ENCODE data around the gene PLB1.

Gene PLB1

DNA sequence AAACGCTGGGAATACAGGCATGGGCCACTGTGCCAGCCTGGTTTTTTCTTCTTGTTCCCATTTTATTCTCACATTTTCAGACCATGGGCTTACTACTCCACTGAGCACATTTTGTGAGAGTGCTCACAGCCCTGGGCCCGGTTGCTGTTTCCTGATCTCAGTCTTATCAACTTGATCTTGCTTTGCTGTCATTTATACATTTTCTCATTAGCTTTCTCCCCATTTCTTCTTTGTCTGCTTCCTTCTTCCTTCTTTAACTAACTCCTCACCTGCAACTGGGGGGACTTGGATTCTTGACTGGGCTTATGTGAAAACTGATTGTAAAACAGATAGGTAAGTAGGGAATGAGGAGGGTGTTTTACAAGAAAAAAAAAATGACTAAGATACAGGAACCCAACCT lies 117.3 kb downstream of the PLB1 start:
- H3K4me3 ChIP-seq, result no peak overlapping the region
- no peaks in the 10 kb centered on the region for H3K27me3 ChIP-seq
- TF ChIP-seq Cebpa-rat (IDR thresholded peaks at IDR 0.05), result no peak
- no peak overlapping the region for H3K4me2 ChIP-seq
- H3K4me1 ChIP-seq, result no peaks in the 10 kb centered on the region
- no peaks in the 10 kb centered on the region for H3K36me3 ChIP-seq
- no peak overlapping the region for H3K9ac ChIP-seq
- H3K27ac ChIP-seq, result no peak overlapping the region
- no peaks in the 10 kb centered on the region for H4K20me1 ChIP-seq
- H3K9me3 ChIP-seq, result no peaks in the 10 kb centered on the region

DNA sequence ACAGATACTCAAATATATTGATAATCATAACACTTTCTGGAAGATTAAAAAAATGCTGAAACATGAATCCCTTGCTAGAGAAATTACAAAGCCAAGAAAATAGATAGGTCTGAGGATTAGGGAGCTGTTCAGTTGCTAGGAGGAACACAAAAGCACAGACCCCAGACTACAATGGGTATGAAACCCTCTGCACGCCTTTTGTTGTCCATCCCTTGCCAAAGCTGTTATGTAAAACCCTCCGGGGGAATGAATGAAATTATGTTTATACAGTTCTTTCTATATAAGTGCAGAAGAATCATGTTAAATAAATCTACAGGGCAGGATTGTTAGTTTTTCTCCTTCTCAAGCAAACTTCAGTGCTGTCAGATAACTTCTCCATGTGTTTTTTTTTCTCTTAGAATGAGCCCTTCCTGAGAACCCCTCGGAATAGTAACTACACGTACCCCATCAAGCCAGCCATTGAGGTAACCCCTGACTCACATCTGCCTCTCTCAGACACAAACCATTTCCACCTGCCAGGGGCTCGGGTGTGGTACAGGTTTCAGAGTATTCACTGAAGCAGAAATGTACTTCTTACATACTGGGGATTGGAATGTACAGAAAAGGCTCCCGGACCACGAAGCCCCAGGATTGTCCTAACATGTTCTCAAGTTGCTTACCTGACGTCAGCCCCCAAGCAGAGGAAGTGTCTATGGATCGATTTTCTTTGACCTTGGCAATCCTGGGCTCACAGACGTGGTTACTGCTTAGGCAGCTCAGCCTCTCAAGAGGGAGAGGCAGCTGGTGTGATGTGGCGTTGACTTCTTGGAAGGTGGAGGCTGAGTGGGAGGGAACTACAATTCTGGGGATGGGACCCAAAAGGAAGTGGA lies 118.0 kb downstream of the PLB1 start:
- no peak overlapping the region for H3K27ac ChIP-seq
- TF ChIP-seq Cebpa-rat (IDR thresholded peaks at IDR 0.05), result no peak
- H3K4me2 ChIP-seq, result no peak overlapping the region
- H3K9me3 ChIP-seq, result no peaks in the 10 kb centered on the region
- H3K4me1 ChIP-seq, result 0 out of 2 replicates have a peak, but pooled peaks cover 5% of the 10 kb centered on the region
- H3K27me3 ChIP-seq, result no peaks in the 10 kb centered on the region
- H4K20me1 ChIP-seq, result no peaks in the 10 kb centered on the region
- no peak overlapping the region for H3K4me3 ChIP-seq
- no peak overlapping the region for H3K9ac ChIP-seq
- H3K36me3 ChIP-seq, result no peaks in the 10 kb centered on the region

DNA sequence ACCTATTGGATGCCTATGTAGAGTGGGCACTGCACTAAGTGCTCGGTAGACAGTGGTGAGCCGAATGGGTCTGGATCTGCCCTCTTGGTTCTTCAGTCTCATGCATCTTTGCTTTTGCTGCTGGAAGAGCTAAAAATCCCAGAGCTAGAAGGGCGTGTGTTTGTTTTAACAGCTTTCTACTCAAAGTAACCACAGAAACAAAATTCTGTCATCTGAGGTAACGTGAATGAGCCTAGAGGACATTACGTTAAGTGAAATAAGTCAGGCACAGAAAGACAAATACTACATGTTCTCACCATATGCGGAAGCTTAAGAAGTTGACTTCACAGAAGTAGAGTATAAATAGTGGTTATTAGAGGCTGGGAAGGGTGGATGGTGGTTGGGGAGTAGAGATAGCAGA lies 119.8 kb downstream of the PLB1 start:
- no peak for TF ChIP-seq Cebpa-rat (IDR thresholded peaks at IDR 0.05)
- H3K27ac ChIP-seq, result no peak overlapping the region
- peaks cover 16% of the 10 kb centered on the region for H3K4me1 ChIP-seq
- H3K36me3 ChIP-seq, result no peaks in the 10 kb centered on the region
- no peak overlapping the region for H3K9ac ChIP-seq
- H3K9me3 ChIP-seq, result no peaks in the 10 kb centered on the region
- H4K20me1 ChIP-seq, result no peaks in the 10 kb centered on the region
- no peak overlapping the region for H3K4me3 ChIP-seq
- H3K27me3 ChIP-seq, result no peaks in the 10 kb centered on the region
- H3K4me2 ChIP-seq, result no peak overlapping the region

DNA sequence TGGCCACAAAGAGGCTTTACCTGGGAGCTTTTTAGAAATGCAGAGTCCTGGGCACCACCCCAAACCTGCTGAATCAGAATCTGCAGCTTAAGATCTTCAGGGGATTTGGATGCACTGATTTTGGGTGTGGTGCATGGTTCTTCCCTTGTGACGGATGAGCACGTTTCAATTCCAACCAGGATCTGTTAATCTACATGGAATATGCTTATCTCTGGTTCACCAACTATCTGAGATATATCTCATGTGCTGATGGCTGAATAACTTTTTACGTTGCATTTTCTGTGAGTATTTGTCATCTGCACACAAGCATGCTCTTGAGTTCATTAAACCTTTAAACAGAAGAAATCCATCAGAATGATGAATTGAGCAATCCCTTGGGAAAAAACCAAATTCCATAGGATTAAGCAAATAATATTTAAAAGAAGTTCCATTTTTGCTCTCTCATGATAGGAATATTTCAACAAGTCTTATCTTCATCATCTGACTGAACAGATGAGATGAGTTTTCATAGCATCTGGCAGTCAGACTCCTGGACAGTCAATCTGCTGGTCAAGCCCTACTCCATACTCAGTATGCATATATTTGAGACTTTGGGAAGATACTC lies 120.6 kb downstream of the PLB1 start:
- peaks cover 24% of the 10 kb centered on the region for H3K4me1 ChIP-seq
- H3K4me2 ChIP-seq, result no peak overlapping the region
- H4K20me1 ChIP-seq, result no peaks in the 10 kb centered on the region
- H3K27ac ChIP-seq, result no peak overlapping the region
- no peak for TF ChIP-seq Cebpa-rat (IDR thresholded peaks at IDR 0.05)
- no peaks in the 10 kb centered on the region for H3K36me3 ChIP-seq
- H3K9me3 ChIP-seq, result no peaks in the 10 kb centered on the region
- H3K27me3 ChIP-seq, result no peaks in the 10 kb centered on the region
- H3K9ac ChIP-seq, result no peak overlapping the region
- H3K4me3 ChIP-seq, result no peak overlapping the region

DNA sequence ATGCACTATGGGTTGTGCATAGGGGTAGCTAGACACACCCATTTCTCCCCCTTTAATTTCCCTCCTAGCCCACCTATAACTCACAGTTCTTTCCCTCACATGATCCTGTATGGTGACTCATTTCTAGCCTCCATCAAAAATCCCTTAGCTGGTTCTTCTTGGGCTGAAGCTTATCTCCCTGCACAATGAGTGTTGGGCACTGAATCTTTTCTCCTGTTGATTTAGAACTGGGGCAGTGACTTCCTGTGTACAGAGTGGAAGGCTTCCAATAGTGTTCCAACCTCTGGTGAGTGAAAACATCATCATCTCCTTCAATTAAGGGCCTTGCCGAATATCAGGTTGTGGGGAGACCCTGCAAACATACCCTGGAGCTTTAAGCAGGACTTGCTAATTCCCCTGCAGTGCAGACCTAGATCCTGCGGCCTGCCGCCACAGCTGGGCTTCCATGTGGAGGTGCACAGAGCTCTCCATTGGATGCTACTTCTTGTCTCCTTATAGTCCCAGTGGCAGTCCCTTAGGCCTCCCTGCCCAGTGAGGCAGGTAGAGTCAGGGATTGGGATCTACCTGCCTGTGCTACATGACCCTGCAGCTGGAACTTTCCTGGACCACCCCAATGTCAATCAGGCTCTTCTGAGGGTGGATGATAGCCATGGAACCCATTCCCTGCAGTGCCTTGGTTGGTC lies 121.8 kb downstream of the PLB1 start:
- Histone ChIP-seq H3K36me3 (no peaks in the 10 kb centered on the region), H3K9me3 (no peaks in the 10 kb centered on the region), H3K4me2 (no peak overlapping the region), H3K27me3 (no peaks in the 10 kb centered on the region), H3K27ac (no peak overlapping the region), H3K4me1 (peaks cover 35% of the 10 kb centered on the region), H3K4me3 (no peak overlapping the region), H3K9ac (no peak overlapping the region), H4K20me1 (no peaks in the 10 kb centered on the region)
- TF ChIP-seq Cebpa-rat (IDR thresholded peaks at IDR 0.05), result no peak

DNA sequence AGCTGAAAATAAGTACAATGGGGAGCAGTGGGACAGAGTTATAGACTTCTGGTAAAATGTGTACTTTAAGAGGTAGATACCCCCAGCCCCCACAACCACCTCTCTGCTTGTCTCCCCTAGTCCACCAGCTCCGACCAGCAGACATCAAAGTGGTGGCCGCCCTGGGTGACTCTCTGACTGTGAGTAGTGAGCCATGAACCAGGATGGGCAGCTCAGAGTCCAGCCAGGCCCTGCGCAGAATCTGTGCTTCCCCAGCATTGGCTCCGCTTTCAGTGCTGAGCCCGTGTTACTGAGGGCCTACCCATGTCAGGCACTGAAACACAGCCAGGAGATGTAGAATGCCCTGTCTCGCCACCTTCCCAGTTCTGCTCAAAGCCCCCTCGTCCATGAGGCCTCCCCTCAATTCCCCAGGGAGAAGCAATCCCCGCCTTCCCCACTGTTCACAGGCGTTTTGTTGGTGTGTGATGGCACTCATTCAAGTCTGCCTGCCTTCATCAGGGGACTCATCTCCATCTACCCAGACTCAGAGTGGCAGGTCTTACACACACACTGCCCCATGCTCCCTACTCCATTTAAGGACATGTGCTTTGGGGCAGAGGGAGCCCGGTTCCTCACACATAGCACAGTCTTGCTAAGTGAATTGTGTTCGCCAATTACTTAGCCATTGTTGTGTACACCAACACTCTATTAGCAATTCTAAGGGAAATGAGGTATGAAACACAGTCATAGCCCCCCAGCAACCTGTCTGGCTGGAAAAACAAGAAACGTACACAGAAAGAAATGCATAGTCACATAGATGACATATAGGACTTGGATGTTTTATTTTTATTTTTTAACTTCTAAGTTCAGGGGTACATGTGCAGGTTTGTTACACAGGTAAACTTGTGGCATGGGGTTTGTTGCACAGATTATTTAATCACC lies 122.6 kb downstream of the PLB1 start:
- H4K20me1 ChIP-seq, result no peaks in the 10 kb centered on the region
- H3K4me1 ChIP-seq, result peaks cover 41% of the 10 kb centered on the region
- H3K4me3 ChIP-seq, result no peak overlapping the region
- H3K9ac ChIP-seq, result no peak overlapping the region
- H3K4me2 ChIP-seq, result 0 out of 2 replicates have a peak overlapping the region, but pooled peaks have one; percentile 12
- no peaks in the 10 kb centered on the region for H3K36me3 ChIP-seq
- no peaks in the 10 kb centered on the region for H3K9me3 ChIP-seq
- no peaks in the 10 kb centered on the region for H3K27me3 ChIP-seq
- H3K27ac ChIP-seq, result no peak overlapping the region
- no peak for TF ChIP-seq Cebpa-rat (IDR thresholded peaks at IDR 0.05)

DNA sequence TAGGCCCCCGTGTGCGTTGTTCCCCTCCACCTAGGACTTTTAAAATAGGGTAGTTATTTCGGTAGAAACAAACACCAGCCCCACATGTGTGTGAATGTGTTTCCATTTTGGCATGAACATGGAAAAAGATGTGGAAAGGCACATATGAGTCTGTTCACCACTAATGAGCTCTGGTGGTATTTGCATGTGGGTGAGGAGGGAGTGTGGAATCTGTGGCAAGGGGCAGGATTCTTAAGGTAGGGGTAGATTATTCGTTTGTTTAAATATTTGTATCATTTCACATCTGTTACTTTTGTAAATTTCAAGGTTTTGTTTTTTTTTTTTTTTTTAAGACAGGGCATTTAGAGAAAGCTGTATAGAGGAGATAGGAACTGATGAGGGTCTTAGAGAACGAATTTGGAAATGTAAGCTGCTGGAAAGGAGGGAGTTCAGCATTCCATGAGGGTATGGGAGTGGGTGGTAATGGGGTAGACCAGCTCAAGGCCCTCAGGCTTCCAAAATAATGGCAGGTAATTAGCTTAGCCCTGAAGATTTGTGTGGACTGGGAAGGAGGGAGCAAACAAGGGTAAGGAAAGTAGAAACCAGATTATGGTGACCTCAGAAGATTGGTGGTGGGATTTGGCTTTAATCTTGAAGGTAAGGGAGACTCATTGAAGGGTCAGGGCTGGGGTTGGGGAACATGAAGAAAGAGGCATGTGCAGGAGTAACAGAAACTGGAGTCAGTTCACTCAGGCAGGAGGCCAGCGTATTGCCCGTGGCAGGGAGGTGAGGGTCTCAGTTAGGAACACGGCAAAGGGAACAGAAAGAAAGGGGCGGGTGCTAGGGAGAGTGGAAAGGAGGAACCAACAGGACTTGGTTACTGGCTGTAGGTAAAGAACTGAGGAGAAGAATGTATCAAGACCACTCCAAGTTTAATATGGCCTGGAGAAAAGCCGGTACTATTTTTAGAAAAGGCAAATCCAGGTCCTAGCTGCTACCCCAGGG lies 123.6 kb downstream of the PLB1 start:
- peaks cover 41% of the 10 kb centered on the region for H3K4me1 ChIP-seq
- H3K4me2 ChIP-seq, result peak overlapping the region; percentile 75
- H4K20me1 ChIP-seq, result no peaks in the 10 kb centered on the region
- H3K9me3 ChIP-seq, result no peaks in the 10 kb centered on the region
- no peaks in the 10 kb centered on the region for H3K36me3 ChIP-seq
- H3K4me3 ChIP-seq, result no peak overlapping the region
- H3K9ac ChIP-seq, result no peak overlapping the region
- H3K27me3 ChIP-seq, result no peaks in the 10 kb centered on the region
- no peak for TF ChIP-seq Cebpa-rat (IDR thresholded peaks at IDR 0.05)
- H3K27ac ChIP-seq, result no peak overlapping the region

DNA sequence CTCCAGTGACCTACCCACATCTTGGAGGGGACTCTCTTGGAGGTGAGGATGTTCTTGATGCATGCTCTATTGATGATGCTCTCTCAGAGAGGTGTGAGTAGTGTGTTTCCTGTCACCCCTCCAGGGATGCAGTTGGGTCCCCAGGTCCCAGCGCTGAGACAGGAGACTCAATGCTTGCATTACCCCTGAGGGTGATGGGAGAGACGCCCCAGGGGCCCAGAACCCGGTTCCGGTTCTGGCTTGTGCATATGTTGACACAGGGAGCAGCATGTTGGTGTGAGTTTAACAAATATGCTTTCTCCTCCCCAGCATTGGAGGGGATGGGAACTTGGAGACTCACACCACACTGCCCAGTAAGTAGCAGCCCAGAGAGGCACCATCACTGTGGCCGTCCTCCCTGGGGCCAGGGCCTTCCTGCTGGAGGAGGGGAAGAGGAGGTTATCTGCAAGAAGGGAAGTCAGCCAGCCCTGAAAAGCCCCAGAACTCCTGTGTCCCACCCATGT lies 124.5 kb downstream of the PLB1 start:
- Histone ChIP-seq H3K27me3 (no peaks in the 10 kb centered on the region), H3K9ac (no peak overlapping the region), H3K4me1 (peaks cover 49% of the 10 kb centered on the region), H3K9me3 (no peaks in the 10 kb centered on the region), H3K27ac (no peak overlapping the region; the same call in 1 of the 2 replicates), H3K4me3 (no peak overlapping the region), H4K20me1 (no peaks in the 10 kb centered on the region), H3K4me2 (peak overlapping the region; percentile 75), H3K36me3 (no peaks in the 10 kb centered on the region)
- TF ChIP-seq Cebpa-rat (IDR thresholded peaks at IDR 0.05), result no peak
